ENCODE measurements around the gene COX8A. TPM values are rescaled to one million over a fixed set of nuclear protein-coding genes. Genes with fewer than 3 reads are reported as not detected.

Gene COX8A
- 194 TPM for polyA plus RNA-seq (ENCODE audit: insufficient read length)
- long read RNA-seq, donor 1, transcript COX8A-201 (2 exons, 507 nt): major isoform, 488 of 532 reads
- long read RNA-seq, donor 1, partial matches to known transcripts: 44 of 532 reads
- long read RNA-seq, donor 1, other reads (novel, unspliced or antisense): 0 of 532 reads
- long read RNA-seq, donor 2, transcript COX8A-201 (2 exons, 507 nt): major isoform, 381 of 412 reads
- long read RNA-seq, donor 2, partial matches to known transcripts: 31 of 412 reads
- long read RNA-seq, donor 2, other reads (novel, unspliced or antisense): 0 of 412 reads
- long read RNA-seq, donor 3, transcript COX8A-201 (2 exons, 507 nt): major isoform, 315 of 338 reads
- long read RNA-seq, donor 3, partial matches to known transcripts: 23 of 338 reads
- long read RNA-seq, donor 3, other reads (novel, unspliced or antisense): 0 of 338 reads
- long read RNA-seq, donor 4, transcript COX8A-201 (2 exons, 507 nt): major isoform, 113 of 141 reads
- long read RNA-seq, donor 4, partial matches to known transcripts: 28 of 141 reads
- long read RNA-seq, donor 4, other reads (novel, unspliced or antisense): 0 of 141 reads
- long read RNA-seq, donor 5, transcript COX8A-201 (2 exons, 507 nt): major isoform, 704 of 763 reads
- long read RNA-seq, donor 5, partial matches to known transcripts: 59 of 763 reads
- long read RNA-seq, donor 5, other reads (novel, unspliced or antisense): 0 of 763 reads
- long read RNA-seq, donor 6, transcript COX8A-201 (2 exons, 507 nt): major isoform, 529 of 529 reads
- long read RNA-seq, donor 6, partial matches to known transcripts: 0 of 529 reads
- long read RNA-seq, donor 6, other reads (novel, unspliced or antisense): 0 of 529 reads
- long read RNA-seq, donor 7, transcript COX8A-201 (2 exons, 507 nt): major isoform, 707 of 754 reads
- long read RNA-seq, donor 7, partial matches to known transcripts: 47 of 754 reads
- long read RNA-seq, donor 7, other reads (novel, unspliced or antisense): 0 of 754 reads
- long read RNA-seq, donor 8, transcript COX8A-201 (2 exons, 507 nt): major isoform, 173 of 173 reads
- long read RNA-seq, donor 8, partial matches to known transcripts: 0 of 173 reads
- long read RNA-seq, donor 8, other reads (novel, unspliced or antisense): 0 of 173 reads

- peak; percentile 100 for DNase-seq
These were observed at the start of gene COX8A for GRCh38 chr11:63974259-63975143. TSS of gene COX8A (plus strand) at chr11:63974620. CDS start at chr11:63974681, 61 bp downstream.

- DNase-seq: no peak
These were observed 44.8 kb upstream of the COX8A start for GRCh38 chr11:63929616-63930015.

GRCh38 chr11:63931045-63931444 lies 43.4 kb upstream of the COX8A start:
- no peak for DNase-seq

GRCh38 chr11:63931876-63932275 lies 42.5 kb upstream of the COX8A start:
- DNase-seq: no peak

GRCh38 chr11:63933459-63933858 lies 41.0 kb upstream of the COX8A start:
- no peak for DNase-seq

- DNase-seq: no peak
These were observed 36.5 kb upstream of the COX8A start for GRCh38 chr11:63937713-63938478.

GRCh38 chr11:63938479-63939396 lies 35.7 kb upstream of the COX8A start, which contains the start of gene NAA40:
TSS of gene NAA40 (plus strand) at chr11:63939002. CDS start at chr11:63939097, 95 bp downstream.
- DNase-seq: peak; percentile 94

- DNase-seq: no peak
These were observed 35.0 kb upstream of the COX8A start for GRCh38 chr11:63939397-63939891.

GRCh38 chr11:63940786-63941185 lies 33.6 kb upstream of the COX8A start:
- no peak for DNase-seq

GRCh38 chr11:63941901-63942300 lies 32.5 kb upstream of the COX8A start:
- no peak for DNase-seq

- no peak for DNase-seq
These were observed 31.6 kb upstream of the COX8A start for GRCh38 chr11:63942803-63943202.

GRCh38 chr11:63944987-63945386 lies 29.4 kb upstream of the COX8A start:
- DNase-seq: no peak

- DNase-seq: peak; percentile 72
These were observed 28.8 kb upstream of the COX8A start for GRCh38 chr11:63945477-63946163.

- no peak for DNase-seq
These were observed 22.5 kb upstream of the COX8A start for GRCh38 chr11:63951779-63952536.

- DNase-seq: no peak
These were observed 21.9 kb upstream of the COX8A start for GRCh38 chr11:63952570-63952969.

GRCh38 chr11:63958008-63958407 lies 16.4 kb upstream of the COX8A start:
- no peak for DNase-seq

GRCh38 chr11:63961608-63962412 lies 12.6 kb upstream of the COX8A start:
- peak; percentile 33 for DNase-seq

Data from left kidney (tissue), 8 donors.